Tibial artery (tissue), 4 donors: ENCODE results near the gene KANSL1L.

Experiments
- DNase-seq, 2 donors: peaks; one replicate each; pipeline ENCODE4 v3.0.0-alpha.2; 2019
- H3K27ac ChIP-seq, 2 donors: fragments of 200-600 bp; sonication (generic) in 1 of 2; 1 replicate in 1 of 2; 2 replicates in 1 of 2; pipeline ENCODE4 v1.5.1; 2018 to 2019; ENCODE audit warnings: mild to moderate bottlenecking in 1 of 2
- H3K27me3 ChIP-seq, 2 donors: fragments of 200-600 bp; sonication (generic) in 1 of 2; one replicate each; pipeline versions ENCODE4 v1.5.1 to v1.6.0; 2016 to 2019
- H3K36me3 ChIP-seq, 3 donors: fragments of 200-600 bp; sonication (generic) in 2 of 3; one replicate each; pipeline ENCODE4 v1.5.1; 2016 to 2019; ENCODE audit warnings: mild to moderate bottlenecking in 2 of 3
- H3K4me1 ChIP-seq, 4 donors: fragments of 200-600 bp; sonication (generic) in 2 of 4; 1 replicate in 3 of 4; 2 replicates in 1 of 4; pipeline ENCODE4 v1.5.1; 2016 to 2019
- H3K4me3 ChIP-seq, 2 donors: fragments of 200-600 bp; sonication (generic) in 1 of 2; 1 replicate in 1 of 2; 2 replicates in 1 of 2; pipeline ENCODE4 v1.5.1; 2018 to 2019; ENCODE audit warnings: mild to moderate bottlenecking in 2 of 2
- H3K9me3 ChIP-seq, 3 donors: fragments of 200-600 bp; sonication (generic) in 1 of 3; one replicate each; pipeline ENCODE4 v1.5.1; 2016 to 2019
- CTCF ChIP-seq, 2 experiments: fragments of 200-600 bp in 1 of 2; fragments of 450-650 bp in 1 of 2; IDR thresholded peaks; one replicate each; pipeline ENCODE4 v1.5.1; 2017 to 2019; ENCODE audit warnings: antibody characterized with exemption in 2 of 2, mild to moderate bottlenecking in 1 of 2, moderate library complexity in 1 of 2
- intact Hi-C: fragments of 100-400 bp; cut with DNase I; formaldehyde crosslinking; loops from one replicate; pipeline ENCODE4 v1.15.0; 2023; ENCODE audit warnings: low total_unique reads

KANSL1L gene

GRCh38 chr2:209993968-209994367, 177.2 kb downstream of the KANSL1L start:
- H3K27ac ChIP-seq, result no peak overlapping the region
- no peaks in the 10 kb centered on the region for H3K36me3 ChIP-seq
- H3K4me3 ChIP-seq, result no peak overlapping the region
- no peak for TF ChIP-seq CTCF (IDR thresholded peaks at IDR 0.05)
- H3K27me3 ChIP-seq, result no peaks in the 10 kb centered on the region
- no peaks in the 10 kb centered on the region for H3K4me1 ChIP-seq
- no peaks in the 10 kb centered on the region for H3K9me3 ChIP-seq
- no peak for DNase-seq
- intact Hi-C loops, result no loop called here

GRCh38 chr2:209990838-209991237, 180.4 kb downstream of the KANSL1L start:
- Histone ChIP-seq H3K27ac (no peak overlapping the region), H3K36me3 (no peaks in the 10 kb centered on the region), H3K9me3 (no peaks in the 10 kb centered on the region), H3K27me3 (no peaks in the 10 kb centered on the region), H3K4me1 (no peaks in the 10 kb centered on the region), H3K4me3 (no peak overlapping the region)
- DNase-seq, result no peak
- intact Hi-C loops, result no loop called here
- TF ChIP-seq CTCF (IDR thresholded peaks at IDR 0.05), result no peak

DNA sequence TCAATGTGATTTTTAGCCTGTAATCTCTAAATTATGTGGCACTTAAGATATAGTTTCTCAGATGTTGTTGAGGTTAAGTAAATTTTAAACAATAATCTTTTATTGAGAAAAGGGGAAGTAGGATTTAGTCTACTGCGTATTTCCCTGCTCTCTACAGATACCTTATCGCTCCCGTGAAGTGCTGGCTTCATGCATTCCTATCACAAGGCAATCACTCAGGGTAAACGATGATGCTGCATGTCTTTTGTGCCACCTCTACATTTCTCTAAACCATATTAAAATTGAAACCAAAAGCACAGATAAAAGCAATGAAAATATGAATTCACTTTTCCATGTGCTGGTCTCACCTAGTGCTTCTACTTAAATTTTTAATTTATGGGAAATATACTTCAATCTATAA, 183.2 kb downstream of the KANSL1L start:
- H3K27me3 ChIP-seq, result no peaks in the 10 kb centered on the region
- no peaks in the 10 kb centered on the region for H3K4me1 ChIP-seq
- H3K4me3 ChIP-seq, result no peak overlapping the region
- H3K27ac ChIP-seq, result no peak overlapping the region
- TF ChIP-seq CTCF (IDR thresholded peaks at IDR 0.05), result no peak
- no peaks in the 10 kb centered on the region for H3K9me3 ChIP-seq
- H3K36me3 ChIP-seq, result no peaks in the 10 kb centered on the region
- intact Hi-C loops, result no loop called here
- DNase-seq, result no peak

DNA sequence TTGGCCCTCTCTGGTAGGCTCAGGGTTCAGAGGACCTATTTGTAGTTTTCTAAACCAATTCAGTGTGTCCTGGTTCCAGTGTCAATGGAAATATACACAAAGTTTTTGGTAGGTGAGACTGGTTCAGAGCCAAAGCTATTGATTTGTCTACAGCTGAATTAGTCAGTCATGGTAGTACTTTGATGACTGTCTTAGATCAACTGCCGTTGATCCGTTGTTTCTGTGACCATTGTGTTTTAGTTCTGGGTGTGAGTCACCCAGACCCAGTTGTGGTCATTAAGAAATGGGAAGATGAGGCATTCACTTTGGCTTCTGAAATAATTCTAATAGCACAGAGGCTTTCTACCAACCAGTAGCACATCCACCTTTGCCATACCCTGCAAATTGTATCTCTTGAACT, 184.8 kb downstream of the KANSL1L start:
- intact Hi-C loops, result no loop called here
- no peak overlapping the region for H3K4me3 ChIP-seq
- H3K9me3 ChIP-seq, result no peaks in the 10 kb centered on the region
- H3K27ac ChIP-seq, result no peak overlapping the region
- DNase-seq, result no peak
- H3K4me1 ChIP-seq, result no peaks in the 10 kb centered on the region
- no peak for TF ChIP-seq CTCF (IDR thresholded peaks at IDR 0.05)
- H3K36me3 ChIP-seq, result no peaks in the 10 kb centered on the region
- no peaks in the 10 kb centered on the region for H3K27me3 ChIP-seq

- Histone ChIP-seq H3K9me3 (no peaks in the 10 kb centered on the region), H3K4me3 (no peak overlapping the region), H3K4me1 (no peaks in the 10 kb centered on the region), H3K27ac (no peak overlapping the region), H3K36me3 (no peaks in the 10 kb centered on the region), H3K27me3 (no peaks in the 10 kb centered on the region)
- intact Hi-C loops, result no loop called here
- DNase-seq, result no peak
- no peak for TF ChIP-seq CTCF (IDR thresholded peaks at IDR 0.05)
Observed at GRCh38 chr2:209985874-209986273, 185.3 kb downstream of the KANSL1L start.

GRCh38 chr2:209984291-209984690, 186.9 kb downstream of the KANSL1L start:
- intact Hi-C loops, result no loop called here
- no peaks in the 10 kb centered on the region for H3K9me3 ChIP-seq

More at GRCh38 chr2:209984291-209984690, 186.9 kb downstream of the KANSL1L start:
- no peaks in the 10 kb centered on the region for H3K4me1 ChIP-seq
- no peak overlapping the region for H3K27ac ChIP-seq
- no peak for DNase-seq
- H3K27me3 ChIP-seq, result no peaks in the 10 kb centered on the region
- H3K4me3 ChIP-seq, result no peak overlapping the region
- no peak for TF ChIP-seq CTCF (IDR thresholded peaks at IDR 0.05)
- H3K36me3 ChIP-seq, result no peaks in the 10 kb centered on the region
